ENCODE results near the gene SLC41A3.
"Not testable (repeated sequence)": the region's sequence is repeated elsewhere in the genome, so short reads cannot be mapped to it uniquely, and the experiment has no call there.

The SLC41A3 gene

DNA sequence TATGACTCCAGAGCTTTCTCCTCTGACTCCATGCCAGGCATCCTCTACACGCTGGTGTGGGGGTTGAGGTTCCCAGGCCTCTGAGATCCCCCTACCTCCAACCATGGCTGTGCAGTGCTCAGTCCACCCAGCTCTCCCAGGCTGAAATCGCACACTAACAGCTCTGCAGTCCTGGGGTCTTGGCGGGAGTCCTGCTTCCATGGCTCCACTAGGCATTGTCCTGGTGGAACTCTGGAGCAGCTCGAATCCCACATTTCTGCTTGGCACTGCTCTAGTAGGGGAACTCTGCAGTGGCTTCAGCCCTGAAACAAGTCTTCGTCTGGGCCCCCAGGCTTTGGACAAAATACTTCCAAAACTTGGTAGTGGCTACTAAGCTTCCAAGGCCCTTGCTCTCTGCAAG lies 64.2 kb downstream of the SLC41A3 start:
- DNase-seq = no peak
- TF ChIP-seq GATA1 (IDR thresholded peaks at IDR 0.05; ENCODE audit: low read depth, low read length) = no peak
- no peak for TF ChIP-seq POLR2A (IDR thresholded peaks at IDR 0.05; ENCODE audit: low read length)

DNA sequence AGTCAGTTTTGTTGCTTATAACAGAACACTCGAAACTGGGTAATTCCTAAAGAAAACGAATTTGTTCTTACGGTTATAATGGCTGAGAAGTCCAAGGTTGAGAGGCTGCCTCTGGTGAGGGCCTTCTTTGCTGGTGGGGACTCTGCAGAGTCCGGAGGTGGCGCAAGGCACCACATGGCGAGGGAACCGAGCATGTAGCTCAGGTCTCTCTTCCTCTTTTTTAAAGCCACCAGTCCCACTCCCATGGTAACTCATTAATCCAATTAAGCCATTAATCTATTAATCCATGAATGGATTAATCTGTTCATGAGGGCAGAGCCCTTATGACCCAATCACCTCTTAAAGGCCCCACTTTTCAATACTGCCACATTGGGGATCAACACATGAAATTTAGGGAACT lies 64.9 kb downstream of the SLC41A3 start:
- TF ChIP-seq GATA1 (IDR thresholded peaks at IDR 0.05; ENCODE audit: low read depth, low read length) (no peak), POLR2A (IDR thresholded peaks at IDR 0.05; ENCODE audit: low read length) (no peak)

DNA sequence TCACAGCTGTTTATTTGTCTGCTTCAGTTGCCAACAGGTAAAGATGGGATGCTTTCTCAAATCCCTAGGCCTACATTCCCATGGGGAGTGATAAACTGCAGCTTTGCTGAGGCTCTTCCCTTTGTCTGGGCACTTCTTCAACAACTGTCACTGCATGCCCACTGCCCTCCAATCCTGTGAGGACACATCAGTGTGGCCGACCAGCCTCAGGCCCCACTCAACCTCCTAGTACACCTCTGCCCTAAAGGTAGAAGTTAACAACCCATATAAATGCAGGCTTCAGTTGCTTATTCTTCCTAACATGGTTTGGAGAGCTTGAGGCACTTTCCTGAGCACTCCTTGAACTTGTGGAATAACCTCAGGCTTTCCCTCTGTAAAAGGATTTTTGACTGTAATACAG lies 65.4 kb downstream of the SLC41A3 start:
- no peak for TF ChIP-seq GATA1 (IDR thresholded peaks at IDR 0.05; ENCODE audit: low read depth, low read length)
- no peak for TF ChIP-seq POLR2A (IDR thresholded peaks at IDR 0.05; ENCODE audit: low read length)
- DNase-seq = no peak

More for the DNA sequence above, 64.9 kb downstream of the SLC41A3 start:
- DNase-seq = no peak

DNA sequence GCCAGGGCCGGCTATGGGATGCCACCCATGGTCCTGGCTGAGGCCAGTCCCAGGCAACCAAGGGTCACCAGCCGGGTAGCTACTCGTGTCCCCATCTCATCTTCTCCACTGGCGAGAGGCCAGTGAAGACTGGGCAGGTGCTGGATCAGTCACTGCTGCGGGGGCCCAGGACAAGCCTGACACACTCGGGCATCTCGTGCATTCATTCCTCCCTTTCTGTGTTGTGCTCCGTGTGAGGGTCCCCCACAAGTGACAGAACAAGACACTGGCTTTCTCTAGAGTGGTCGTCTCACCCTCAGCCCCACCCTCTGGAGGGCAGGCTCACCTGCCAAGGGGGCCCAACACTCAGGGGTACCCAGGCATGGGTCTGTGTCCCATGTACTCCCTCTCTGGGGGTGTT lies 66.6 kb downstream of the SLC41A3 start:
- no peak for TF ChIP-seq POLR2A (IDR thresholded peaks at IDR 0.05; ENCODE audit: low read length)
- no peak for TF ChIP-seq GATA1 (IDR thresholded peaks at IDR 0.05; ENCODE audit: low read depth, low read length)
- no peak for DNase-seq

DNA sequence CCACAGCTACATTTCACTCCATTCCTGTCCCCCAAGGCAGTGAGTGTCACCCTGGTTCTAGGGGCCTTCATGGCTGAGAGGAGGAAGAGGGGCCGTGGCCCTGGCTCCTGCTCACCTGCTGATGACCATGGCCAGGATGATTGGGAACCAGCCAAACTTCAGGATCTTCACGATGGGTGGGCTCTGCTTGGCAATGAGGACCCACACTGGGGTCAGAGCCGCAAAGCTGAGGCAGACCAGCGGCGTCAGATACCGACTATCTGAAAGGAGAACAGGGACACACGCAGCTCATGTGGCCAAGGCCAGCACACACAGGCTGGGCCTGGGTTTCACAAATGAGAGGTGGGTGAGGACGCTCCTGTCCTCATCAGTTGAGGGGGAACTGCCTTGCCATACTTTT lies 67.3 kb downstream of the SLC41A3 start:
- DNase-seq = no peak

DNA sequence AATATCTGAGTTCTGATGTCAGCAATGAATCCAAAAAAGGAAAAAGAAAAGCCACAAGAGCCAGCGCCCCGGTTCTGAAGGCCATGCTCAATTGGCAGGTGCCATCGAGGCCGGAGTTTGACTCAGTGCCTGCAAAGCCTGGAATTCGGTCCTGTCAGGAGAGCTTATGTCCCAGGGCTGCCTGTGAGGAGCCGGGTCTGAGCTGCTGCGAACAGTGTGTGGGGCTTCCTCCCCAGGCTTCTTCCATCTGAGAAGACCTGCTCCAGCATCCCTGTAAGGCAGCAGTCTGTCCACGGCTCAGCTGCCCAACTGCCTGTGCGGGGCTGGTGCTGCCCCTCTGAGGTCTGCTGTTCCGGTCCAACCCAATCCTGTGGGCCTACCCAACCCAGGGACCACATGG lies 68.8 kb downstream of the SLC41A3 start:
- no peak for TF ChIP-seq POLR2A (IDR thresholded peaks at IDR 0.05; ENCODE audit: low read length)
- no peak for TF ChIP-seq GATA1 (IDR thresholded peaks at IDR 0.05; ENCODE audit: low read depth, low read length)
- no peak for DNase-seq

More for the DNA sequence above, 67.3 kb downstream of the SLC41A3 start:
- TF ChIP-seq POLR2A (IDR thresholded peaks at IDR 0.05; ENCODE audit: low read length) (no peak), GATA1 (IDR thresholded peaks at IDR 0.05; ENCODE audit: low read depth, low read length) (no peak)

DNA sequence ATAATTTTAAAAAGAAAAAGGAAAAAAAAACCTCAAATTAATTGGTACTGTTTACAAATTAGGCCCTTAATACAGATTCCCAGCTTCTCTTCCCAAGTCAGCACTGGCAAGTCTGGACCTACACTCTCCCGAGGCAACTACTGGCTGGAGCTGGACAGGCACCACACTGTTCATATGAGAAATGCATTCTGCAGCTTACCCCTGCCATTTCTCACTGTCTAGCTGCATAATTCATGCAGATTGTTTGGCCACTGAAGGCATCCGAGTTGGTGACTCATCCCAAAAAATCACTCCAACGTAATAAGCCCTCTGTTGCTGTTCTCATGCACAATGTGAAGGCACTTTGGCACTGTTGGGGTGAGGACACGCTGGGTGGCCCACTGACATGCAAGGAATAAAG lies 69.7 kb downstream of the SLC41A3 start:
- no peak for DNase-seq
- TF ChIP-seq GATA1 (IDR thresholded peaks at IDR 0.05; ENCODE audit: low read depth, low read length) (no peak), POLR2A (IDR thresholded peaks at IDR 0.05; ENCODE audit: low read length) (no peak)

DNA sequence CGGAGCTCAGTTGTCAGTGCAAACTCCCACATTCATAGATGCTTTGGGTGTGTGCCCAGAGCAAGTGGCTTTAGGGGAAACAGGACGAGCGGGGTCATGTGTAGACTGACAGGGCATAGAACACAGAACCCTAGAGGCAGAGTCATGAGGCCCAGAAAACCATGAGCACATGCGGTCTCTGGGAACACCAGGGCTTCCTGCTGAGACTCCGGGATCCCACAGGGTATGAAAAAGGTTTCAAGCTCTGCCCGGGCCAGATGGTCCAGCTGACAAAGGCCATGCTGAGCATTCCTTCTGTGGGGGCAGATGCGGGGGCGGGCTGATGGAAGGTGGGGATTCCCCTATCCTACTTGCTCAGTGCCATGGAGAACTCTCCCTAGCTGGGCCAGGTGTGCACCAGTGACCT lies 70.2 kb downstream of the SLC41A3 start:
- no peak for TF ChIP-seq POLR2A (IDR thresholded peaks at IDR 0.05; ENCODE audit: low read length)
- no peak for DNase-seq

DNA sequence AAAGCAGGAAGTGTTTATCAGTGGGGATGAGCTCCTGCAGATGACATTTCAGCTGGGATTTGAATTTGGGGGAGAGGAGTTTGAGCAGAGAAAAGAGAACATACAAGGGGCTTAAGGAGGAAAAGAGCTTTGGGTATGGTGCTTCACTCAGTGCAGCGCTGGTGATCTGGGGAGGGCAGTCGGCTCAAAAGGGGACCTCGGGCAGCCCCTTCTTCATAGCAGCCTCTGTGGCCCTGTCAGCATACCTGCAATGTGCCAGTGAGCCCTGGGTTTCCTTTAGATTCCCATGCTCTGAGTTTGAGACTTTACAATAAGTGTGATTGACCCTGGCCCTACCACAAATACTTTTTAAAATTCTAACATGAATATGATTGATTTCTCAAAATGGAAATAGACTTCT lies 74.7 kb downstream of the SLC41A3 start:
- no peak for DNase-seq
- TF ChIP-seq POLR2A (IDR thresholded peaks at IDR 0.05; ENCODE audit: low read length) (no peak), GATA1 (IDR thresholded peaks at IDR 0.05; ENCODE audit: low read depth, low read length) (no peak)

DNA sequence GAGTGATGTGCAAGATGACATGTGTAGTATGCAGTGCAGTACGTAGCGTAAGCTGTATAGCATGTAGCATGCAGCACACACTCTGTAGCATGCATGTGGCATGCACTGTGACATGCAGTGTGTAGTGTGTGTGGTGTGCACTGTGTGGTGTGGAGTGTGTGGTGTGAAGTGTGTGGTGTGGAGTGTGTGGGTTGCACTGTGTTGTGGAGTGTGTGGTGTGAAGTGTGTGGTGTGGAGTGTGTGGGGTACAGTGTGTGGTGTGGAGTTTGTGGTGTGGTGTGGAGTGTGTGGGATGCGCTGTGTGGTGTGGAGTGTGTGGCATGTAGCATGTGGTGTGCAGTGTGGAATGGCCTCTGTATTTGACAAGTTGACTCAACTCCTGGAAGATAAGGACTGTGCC lies 75.7 kb downstream of the SLC41A3 start:
- TF ChIP-seq GATA1 (IDR thresholded peaks at IDR 0.05; ENCODE audit: low read depth, low read length) (no peak), POLR2A (IDR thresholded peaks at IDR 0.05; ENCODE audit: low read length) (no peak)
- DNase-seq = no peak

DNA sequence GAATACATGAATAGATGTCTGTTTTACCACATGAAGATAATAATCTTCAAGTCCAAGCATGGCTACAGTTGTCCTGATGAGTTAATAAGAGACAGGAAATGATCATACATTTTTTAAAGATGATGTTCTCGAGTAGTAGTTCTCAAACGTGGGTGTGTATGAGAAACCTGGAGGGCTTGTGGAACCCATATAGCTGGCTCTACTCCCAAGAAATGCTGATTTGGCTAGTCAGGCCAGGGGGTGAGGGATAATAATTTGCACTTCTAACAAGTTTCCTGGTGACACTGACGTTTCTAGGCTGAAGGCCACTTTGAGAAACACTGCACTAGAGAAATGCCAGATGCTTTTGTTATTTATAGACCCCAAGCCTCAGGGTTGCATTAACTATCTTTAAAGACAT lies 78.0 kb downstream of the SLC41A3 start:
- DNase-seq = no peak
- no peak for TF ChIP-seq GATA1 (IDR thresholded peaks at IDR 0.05; ENCODE audit: low read depth, low read length)
- TF ChIP-seq POLR2A (IDR thresholded peaks at IDR 0.05; ENCODE audit: low read length) = no peak

DNA sequence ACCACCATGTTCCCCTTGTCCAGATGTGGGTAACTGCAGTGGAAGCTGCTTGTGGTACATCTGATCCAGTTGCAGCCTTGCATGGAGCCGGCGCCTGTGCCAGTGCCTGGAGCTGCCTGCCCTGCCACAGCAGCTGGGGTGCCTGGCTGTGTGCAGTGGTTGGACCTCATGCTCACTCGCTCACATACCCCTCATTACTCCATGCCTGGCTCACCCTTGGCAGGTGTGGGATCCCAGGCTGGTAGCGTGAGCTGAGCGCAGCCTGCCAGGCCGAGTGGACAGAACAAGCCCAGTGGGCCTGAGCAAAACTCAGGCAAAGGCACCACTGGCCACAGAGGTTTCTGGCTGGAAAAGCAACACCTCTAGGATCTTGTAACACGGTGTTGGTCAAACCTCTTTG lies 79.2 kb downstream of the SLC41A3 start:
- TF ChIP-seq POLR2A (IDR thresholded peaks at IDR 0.05; ENCODE audit: low read length) (no peak), GATA1 (IDR thresholded peaks at IDR 0.05; ENCODE audit: low read depth, low read length) (no peak)
- DNase-seq = no peak

DNA sequence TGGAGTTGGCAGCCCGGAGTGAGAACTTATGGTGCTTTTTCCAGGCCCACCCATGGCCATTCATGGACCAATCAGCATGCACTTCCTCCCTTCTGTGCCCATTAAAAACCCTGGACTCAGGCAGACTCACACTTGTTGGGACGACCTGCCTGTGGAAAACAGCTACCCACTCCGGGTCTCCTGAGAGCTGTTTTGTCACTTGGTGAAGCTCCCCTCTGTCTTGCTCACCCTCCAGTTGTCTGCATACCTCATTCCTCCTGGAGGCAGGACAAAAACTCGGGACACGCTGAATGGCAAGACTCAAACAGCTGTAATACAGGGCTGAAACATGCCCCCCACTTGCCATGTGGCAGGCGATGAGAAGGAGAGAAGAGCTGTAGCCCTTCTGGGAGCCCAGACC lies 79.7 kb downstream of the SLC41A3 start:
- no peak for DNase-seq
- TF ChIP-seq POLR2A (IDR thresholded peaks at IDR 0.05; ENCODE audit: low read length) (no peak), GATA1 (IDR thresholded peaks at IDR 0.05; ENCODE audit: low read depth, low read length) (no peak)

DNA sequence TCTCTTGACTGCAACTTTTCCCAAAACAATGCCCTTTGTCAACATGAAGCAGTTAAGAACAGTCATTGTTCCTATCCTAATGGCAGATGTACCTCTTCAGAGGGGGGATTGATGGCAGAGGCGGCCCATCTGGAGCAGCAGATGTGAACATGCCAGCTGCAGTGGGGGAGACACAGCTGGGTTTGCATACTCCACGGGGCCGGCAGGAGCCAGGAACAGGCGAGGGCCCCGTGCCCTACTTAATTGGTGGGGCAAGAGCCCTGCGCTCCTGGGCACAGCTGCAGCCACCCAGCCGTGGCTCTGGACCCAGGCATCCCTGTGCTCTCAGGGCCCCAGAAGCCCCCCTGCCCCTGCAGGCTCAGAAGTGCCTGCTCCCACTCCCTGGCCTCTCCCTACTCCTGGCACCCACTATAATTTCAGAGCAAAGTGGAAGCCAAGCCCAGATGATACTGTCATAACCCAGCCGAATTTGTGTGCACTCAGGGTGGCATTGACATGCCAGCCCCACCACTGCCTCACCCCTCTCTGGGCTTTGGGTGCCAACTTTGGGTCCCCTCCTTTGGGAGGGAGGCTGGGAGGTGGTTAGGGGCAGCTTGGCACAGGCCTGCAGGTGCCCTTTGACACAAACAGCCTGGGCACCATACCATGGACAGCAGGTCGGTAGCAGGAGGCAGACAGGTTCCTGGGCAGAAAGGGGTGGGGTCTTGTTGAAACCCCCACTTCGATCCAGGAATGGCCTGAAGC lies 80.3 kb downstream of the SLC41A3 start:
- no peak for DNase-seq
- TF ChIP-seq GATA1 (IDR thresholded peaks at IDR 0.05; ENCODE audit: low read depth, low read length) (no peak), POLR2A (IDR thresholded peaks at IDR 0.05; ENCODE audit: low read length) (no peak)

DNA sequence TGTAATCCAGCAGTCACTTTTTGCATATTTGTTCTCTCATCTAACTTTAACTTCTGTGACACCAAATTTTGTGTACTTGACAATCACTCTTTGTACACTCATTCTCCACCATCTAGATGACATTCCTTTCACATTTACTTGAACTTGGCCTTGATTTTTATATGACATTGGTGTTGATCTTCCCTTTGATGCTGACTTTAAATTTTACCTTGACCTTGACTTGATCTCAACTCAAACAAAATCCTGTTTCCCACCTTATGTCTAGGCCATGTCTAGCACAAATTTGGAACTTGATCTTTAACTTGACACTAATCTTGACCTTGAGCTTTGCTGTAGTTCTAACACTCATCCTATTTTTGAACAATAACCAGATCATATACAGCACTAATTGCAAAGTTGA lies 81.7 kb downstream of the SLC41A3 start:
- no peak for DNase-seq
- no peak for TF ChIP-seq POLR2A (IDR thresholded peaks at IDR 0.05; ENCODE audit: low read length)

DNA sequence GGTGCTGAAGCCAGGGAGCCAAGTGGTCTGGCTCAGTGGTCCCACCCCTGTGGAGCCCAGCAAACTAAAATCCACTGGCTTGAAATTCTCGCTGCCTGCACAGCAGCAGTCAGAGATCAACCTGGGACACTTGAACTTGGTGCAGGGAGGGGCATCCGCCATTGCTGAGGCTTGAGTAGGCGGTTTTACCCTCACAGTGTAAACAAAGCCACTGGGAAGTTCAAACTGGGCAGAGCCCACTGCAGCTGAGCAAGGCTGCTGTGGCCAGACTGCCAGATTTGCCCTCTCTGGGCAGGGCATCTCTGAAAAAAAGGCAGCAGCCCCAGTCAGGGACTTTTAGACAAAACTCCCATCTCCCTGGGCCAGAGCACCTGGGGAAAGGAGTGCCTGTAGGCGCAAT lies 87.2 kb downstream of the SLC41A3 start:
- not testable (repeated sequence) for DNase-seq

Data from erythroblast (primary cell).